Kidney (tissue), 14 donors: ENCODE results near the gene ATP1B1. TPM values are rescaled to one million over a fixed set of nuclear protein-coding genes. Genes with fewer than 3 reads are reported as not detected.

Experiments
- DNase-seq, 5 donors: peaks; one replicate each; pipeline ENCODE4 v3.0.0-alpha.2; 2013 to 2020
- FAIRE-seq: peaks from 2 replicates; lab custom pipeline; 2012; peaks lifted over from hg19 to GRCh38; lab: Jason Lieb, UNC
- H3K27ac ChIP-seq, 2 donors: one replicate each; pipeline ENCODE4 v1.7.0; 2013; ENCODE audit warnings: low read depth in 2 of 2, low read length in 2 of 2, inconsistent platforms in 1 of 2
- H3K27me3 ChIP-seq: one replicate; pipeline ENCODE4 v1.7.1; 2013; ENCODE audit warnings: low read length, inconsistent platforms; ENCODE audit not compliant: control insufficient read depth, insufficient read depth
- H3K36me3 ChIP-seq, 3 donors: one replicate each; pipeline versions ENCODE4 v1.7.0 to v1.7.1; 2013; ENCODE audit warnings: low read length in 3 of 3, control low read depth in 1 of 3, inconsistent platforms in 1 of 3; ENCODE audit not compliant: insufficient read depth in 3 of 3, control insufficient read depth in 2 of 3
- H3K4me1 ChIP-seq, 3 donors: one replicate each; pipeline versions ENCODE4 v1.7.0 to v1.7.1; 2013; ENCODE audit warnings: low read length in 3 of 3, inconsistent platforms in 1 of 3, low read depth in 1 of 3; ENCODE audit not compliant: control insufficient read depth in 2 of 3, insufficient read depth in 2 of 3
- H3K4me3 ChIP-seq, 3 donors: one replicate each; pipeline versions ENCODE4 v1.7.0 to v1.8.1; 2013; ENCODE audit warnings: low read length in 3 of 3, control low read depth in 1 of 3, inconsistent platforms in 1 of 3
- H3K9ac ChIP-seq, 3 donors: one replicate each; pipeline versions ENCODE4 v1.7.0 to v1.7.1; 2013; ENCODE audit warnings: low read length in 3 of 3, control low read depth in 1 of 3, inconsistent platforms in 1 of 3
- H3K9me3 ChIP-seq, 3 donors: one replicate each; pipeline versions ENCODE4 v1.7.0 to v1.7.1; 2013; ENCODE audit warnings: low read length in 3 of 3, control low read depth in 1 of 3, inconsistent platforms in 1 of 3; ENCODE audit not compliant: control insufficient read depth in 2 of 3, insufficient read depth in 1 of 3
- intact Hi-C: fragments of 100-400 bp; cut with DNase I; formaldehyde crosslinking; loops from one replicate; pipeline ENCODE4 v1.11.1; 2022
- polyA plus RNA-seq: library from polyadenylated mRNA; stranded (reverse); fragments of 350-450 nt; fragmentation: Illumina TruSeq; extraction: RNeasy Lipid Tissue Mini Kit (QIAGEN cat#74804); gene quantifications from one replicate; pipeline ENCODE4 v1.2.3, GENCODE V29; 2014; ENCODE audit warnings: low read depth, low replicate concordance; ENCODE audit not compliant: insufficient read depth
- total RNA-seq: library from RNA; stranded (reverse); fragmentation: NEBNext Ultra II Directional; extraction: Animal tissue kit (Norgen Biotek cat#: 25700); gene quantifications from one replicate; pipeline ENCODE4 v1.2.1, GENCODE V29; 2021
- TF ChIP-seq, protein P1 (sequence below): IDR thresholded peaks from 3 replicates; pipeline ENCODE4 v1.5.1; 2012; ENCODE audit warnings: mild to moderate bottlenecking, moderate library complexity, borderline replicate concordance; ENCODE audit not compliant: insufficient read depth; ENCODE audit errors: extremely low read depth
- donor health status: control.
- donor health status: control.
- donor health status: control.
- donor health status: control.
- donor health status: control.
- donor health status: DM: yes; HTN: yes; CAD: no.
- donor health status: Normal renal cell carcinoma (clear cell type).

The ATP1B1 gene
- total and polyA plus RNA-seq, 2 donors from 2014 or later = 686 to 1,441 TPM

DNA sequence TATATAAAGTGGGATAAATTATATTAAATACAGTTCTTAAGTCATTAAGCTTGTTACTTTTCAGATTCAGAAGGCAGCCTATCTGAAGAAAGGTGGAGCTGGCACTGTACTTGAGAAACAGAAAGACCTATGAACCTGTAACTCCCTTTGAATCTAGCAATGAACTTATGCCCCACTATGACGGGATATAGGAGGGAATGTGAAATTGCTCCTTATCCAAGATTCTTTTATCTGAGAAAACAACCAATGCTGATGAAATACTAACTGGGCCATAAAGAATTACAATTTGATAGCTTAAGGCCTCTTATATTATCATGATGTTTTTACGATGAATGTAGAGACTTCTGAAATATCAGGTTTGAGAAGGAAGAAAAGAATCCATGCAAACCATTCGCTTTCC is 50.1 kb downstream of the ATP1B1 start:
- TF ChIP-seq, protein P1, sequence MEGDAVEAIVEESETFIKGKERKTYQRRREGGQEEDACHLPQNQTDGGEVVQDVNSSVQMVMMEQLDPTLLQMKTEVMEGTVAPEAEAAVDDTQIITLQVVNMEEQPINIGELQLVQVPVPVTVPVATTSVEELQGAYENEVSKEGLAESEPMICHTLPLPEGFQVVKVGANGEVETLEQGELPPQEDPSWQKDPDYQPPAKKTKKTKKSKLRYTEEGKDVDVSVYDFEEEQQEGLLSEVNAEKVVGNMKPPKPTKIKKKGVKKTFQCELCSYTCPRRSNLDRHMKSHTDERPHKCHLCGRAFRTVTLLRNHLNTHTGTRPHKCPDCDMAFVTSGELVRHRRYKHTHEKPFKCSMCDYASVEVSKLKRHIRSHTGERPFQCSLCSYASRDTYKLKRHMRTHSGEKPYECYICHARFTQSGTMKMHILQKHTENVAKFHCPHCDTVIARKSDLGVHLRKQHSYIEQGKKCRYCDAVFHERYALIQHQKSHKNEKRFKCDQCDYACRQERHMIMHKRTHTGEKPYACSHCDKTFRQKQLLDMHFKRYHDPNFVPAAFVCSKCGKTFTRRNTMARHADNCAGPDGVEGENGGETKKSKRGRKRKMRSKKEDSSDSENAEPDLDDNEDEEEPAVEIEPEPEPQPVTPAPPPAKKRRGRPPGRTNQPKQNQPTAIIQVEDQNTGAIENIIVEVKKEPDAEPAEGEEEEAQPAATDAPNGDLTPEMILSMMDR = no peak
- no peak for DNase-seq
- intact Hi-C loops = no loop called here

DNA sequence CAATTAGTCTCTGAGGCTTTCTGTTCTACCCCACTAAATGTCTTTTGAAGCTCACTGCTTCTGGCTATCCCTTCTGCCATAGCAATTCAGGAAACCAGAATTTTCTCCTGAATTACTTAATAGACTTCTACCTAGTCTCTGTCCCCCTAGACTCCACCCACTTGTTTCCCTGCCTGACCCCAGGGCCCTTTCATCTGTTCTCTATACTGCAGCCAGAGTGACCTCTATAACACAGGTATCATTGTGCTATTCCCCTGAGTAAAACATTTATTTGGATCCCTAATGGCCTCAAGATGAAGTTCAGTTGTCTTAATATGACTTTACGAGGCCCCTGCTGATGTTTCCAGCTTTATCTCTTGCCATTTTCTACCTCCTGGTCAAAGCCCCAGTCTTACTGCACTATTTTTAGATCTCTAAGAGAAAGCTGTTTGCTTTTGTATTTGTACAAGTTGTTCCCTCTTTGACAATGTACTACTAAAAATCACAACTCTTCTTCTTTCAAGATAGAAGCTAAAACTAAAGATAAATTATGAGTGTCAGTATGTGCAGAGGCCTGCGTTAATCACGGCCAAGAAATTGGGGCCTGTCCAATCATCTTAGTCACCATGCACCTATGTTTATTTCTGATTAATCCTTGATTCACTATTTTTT is 54.5 kb downstream of the ATP1B1 start:
- TF ChIP-seq, protein P1 = no peak
- intact Hi-C loops = no loop called here
- FAIRE-seq = no peak

More for the DNA sequence above, 50.1 kb downstream of the ATP1B1 start:
- Histone ChIP-seq H3K4me1 (peaks cover 0 to 4% (median 0%) of the 10 kb centered on the region in 3 donors), H3K9me3 (no peaks in the 10 kb centered on the region), H3K36me3 (no peaks in the 10 kb centered on the region), H3K4me3 (no peak overlapping the region), H3K27ac (no peak overlapping the region), H3K27me3 (no peaks in the 10 kb centered on the region), H3K9ac (no peak overlapping the region)
- FAIRE-seq = no peak

DNA sequence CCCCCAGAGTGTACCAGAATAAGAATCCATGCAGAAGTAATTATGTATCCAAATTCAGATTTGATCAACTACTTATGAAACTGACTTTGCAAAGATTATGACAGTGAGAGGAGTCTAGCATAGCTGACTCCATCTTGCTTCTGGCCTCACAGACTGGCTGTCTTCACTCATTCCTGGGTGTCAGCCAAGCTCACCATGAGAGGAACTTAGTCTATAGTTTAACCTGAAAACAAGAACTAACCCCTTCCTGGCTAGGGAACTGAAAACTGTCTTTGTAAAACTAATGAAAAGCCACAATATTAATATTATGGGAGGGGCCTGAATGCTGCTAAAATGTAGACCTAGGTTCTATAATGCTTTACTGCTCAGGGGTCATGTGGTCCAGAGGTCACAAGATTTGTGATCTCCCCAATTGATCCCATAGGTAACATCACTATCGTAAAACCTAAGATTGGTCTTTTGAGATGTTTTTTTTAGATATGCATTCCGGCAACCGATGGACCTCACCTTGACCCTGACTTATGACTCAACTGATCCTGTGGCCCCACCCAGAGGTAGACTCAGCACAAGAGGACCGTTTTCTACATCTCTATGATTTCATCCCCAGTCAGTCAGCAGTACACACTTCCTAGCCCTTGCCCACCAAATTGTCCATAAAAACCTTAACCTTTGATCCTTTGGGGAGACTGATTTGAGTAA is 55.2 kb downstream of the ATP1B1 start:
- TF ChIP-seq, protein P1 = no peak
- Histone ChIP-seq H3K9me3 (no peaks in the 10 kb centered on the region), H3K9ac (no peak overlapping the region), H3K36me3 (no peaks in the 10 kb centered on the region), H3K4me1 (peaks cover 0 to 4% (median 0%) of the 10 kb centered on the region in 3 donors), H3K27ac (no peak overlapping the region), H3K27me3 (no peaks in the 10 kb centered on the region), H3K4me3 (no peak overlapping the region)
- no peak for FAIRE-seq
- DNase-seq = no peak
- intact Hi-C loops = no loop called here

More for the DNA sequence above, 54.5 kb downstream of the ATP1B1 start:
- Histone ChIP-seq H3K27me3 (no peaks in the 10 kb centered on the region), H3K4me3 (no peak overlapping the region), H3K4me1 (peaks cover 0 to 4% (median 0%) of the 10 kb centered on the region in 3 donors), H3K9me3 (no peaks in the 10 kb centered on the region), H3K27ac (no peak overlapping the region), H3K36me3 (no peaks in the 10 kb centered on the region), H3K9ac (no peak overlapping the region)
- DNase-seq = no peak
